Nephron (organoid): ENCODE data around the gene KIF1B.

ENCODE experiments used
- H3K27ac Mint-ChIP-seq, 3 experiments: 2 replicates each; pipeline ENCODE4 v1.8.0; 2020; ENCODE audit warnings: mixed read lengths in 3 of 3, mild to moderate bottlenecking in 2 of 3, moderate library complexity in 1 of 3
- H3K27me3 Mint-ChIP-seq: 2 replicates; pipeline ENCODE4 v1.8.0; 2021; ENCODE audit warnings: low read depth, mild to moderate bottlenecking, moderate library complexity, mixed read lengths
- H3K36me3 Mint-ChIP-seq: 2 replicates; pipeline ENCODE4 v1.8.0; 2020; ENCODE audit warnings: low read depth, mixed read lengths
- H3K4me1 Mint-ChIP-seq: 2 replicates; pipeline ENCODE4 v1.8.0; 2020; ENCODE audit warnings: mixed read lengths
- H3K4me3 Mint-ChIP-seq, 3 experiments: 2 replicates each; pipeline ENCODE4 v1.8.0; 2020; ENCODE audit warnings: mild to moderate bottlenecking in 3 of 3, mixed read lengths in 3 of 3, moderate library complexity in 2 of 3
- H3K9me3 Mint-ChIP-seq: 2 replicates; pipeline ENCODE4 v1.8.0; 2020; ENCODE audit warnings: mixed read lengths
- TF ChIP-seq, protein P1 (sequence below), 3 experiments: fragments of 200-600 bp; sonication (generic); IDR thresholded peaks; one replicate each; pipeline ENCODE4 v1.5.0; 2021; ENCODE audit warnings: antibody characterized with exemption in 3 of 3; ENCODE audit not compliant: unreplicated experiment in 3 of 3

Gene KIF1B

DNA sequence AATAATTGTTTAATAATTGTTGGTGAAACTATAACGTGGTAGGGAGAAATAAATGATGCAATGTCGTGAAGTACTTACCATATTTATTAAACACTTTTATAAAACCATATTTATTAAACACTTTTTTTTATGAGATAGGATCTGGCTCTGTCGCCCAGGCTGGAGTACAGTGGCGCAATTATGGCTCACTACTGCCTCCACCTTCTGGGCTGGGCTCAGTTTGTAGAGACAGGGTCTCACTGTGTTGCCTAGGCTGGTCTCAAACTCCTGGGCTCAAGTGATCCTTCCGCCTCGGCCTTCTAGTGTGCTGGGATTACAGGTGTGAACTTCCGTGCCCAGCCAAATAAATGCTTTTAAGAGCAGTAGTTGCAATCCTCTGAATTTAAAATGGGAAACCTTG lies 112.5 kb downstream of the KIF1B start:
- Mint-ChIP-seq H3K36me3 (peaks cover 45% of the 10 kb centered on the region), H3K27me3 (no peaks in the 10 kb centered on the region)

DNA sequence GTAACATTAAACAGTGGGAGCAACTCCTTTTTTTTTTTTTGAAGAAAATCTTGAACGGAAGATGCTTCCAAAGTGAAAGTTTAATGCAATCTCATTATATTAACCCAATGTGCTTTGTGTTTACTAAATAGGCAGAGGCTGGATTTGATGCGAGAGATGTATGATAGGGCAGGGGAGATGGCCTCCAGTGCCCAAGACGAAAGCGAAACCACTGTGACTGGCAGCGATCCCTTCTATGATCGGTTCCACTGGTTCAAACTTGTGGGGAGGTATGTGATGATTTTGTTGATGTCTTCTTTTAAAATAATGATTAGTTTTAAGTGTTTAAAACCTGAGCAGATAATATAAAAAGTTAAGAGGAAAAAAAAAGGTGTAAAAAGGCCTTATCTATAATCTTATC lies 114.3 kb downstream of the KIF1B start:
- Mint-ChIP-seq H3K27me3 (no peaks in the 10 kb centered on the region), H3K4me3 (no peak overlapping the region), H3K9me3 (no peaks in the 10 kb centered on the region), H3K27ac (no peak overlapping the region), H3K36me3 (peaks cover 45% of the 10 kb centered on the region), H3K4me1 (peaks cover 4% of the 10 kb centered on the region)
- TF ChIP-seq, protein P1, sequence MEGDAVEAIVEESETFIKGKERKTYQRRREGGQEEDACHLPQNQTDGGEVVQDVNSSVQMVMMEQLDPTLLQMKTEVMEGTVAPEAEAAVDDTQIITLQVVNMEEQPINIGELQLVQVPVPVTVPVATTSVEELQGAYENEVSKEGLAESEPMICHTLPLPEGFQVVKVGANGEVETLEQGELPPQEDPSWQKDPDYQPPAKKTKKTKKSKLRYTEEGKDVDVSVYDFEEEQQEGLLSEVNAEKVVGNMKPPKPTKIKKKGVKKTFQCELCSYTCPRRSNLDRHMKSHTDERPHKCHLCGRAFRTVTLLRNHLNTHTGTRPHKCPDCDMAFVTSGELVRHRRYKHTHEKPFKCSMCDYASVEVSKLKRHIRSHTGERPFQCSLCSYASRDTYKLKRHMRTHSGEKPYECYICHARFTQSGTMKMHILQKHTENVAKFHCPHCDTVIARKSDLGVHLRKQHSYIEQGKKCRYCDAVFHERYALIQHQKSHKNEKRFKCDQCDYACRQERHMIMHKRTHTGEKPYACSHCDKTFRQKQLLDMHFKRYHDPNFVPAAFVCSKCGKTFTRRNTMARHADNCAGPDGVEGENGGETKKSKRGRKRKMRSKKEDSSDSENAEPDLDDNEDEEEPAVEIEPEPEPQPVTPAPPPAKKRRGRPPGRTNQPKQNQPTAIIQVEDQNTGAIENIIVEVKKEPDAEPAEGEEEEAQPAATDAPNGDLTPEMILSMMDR (IDR thresholded peaks at IDR 0.05; ENCODE audit: unreplicated experiment in 3 of 3): no peak

More for the DNA sequence above, 112.5 kb downstream of the KIF1B start:
- Mint-ChIP-seq H3K27ac (no peak overlapping the region), H3K4me3 (no peak overlapping the region), H3K9me3 (no peaks in the 10 kb centered on the region), H3K4me1 (peaks cover 4% of the 10 kb centered on the region)
- TF ChIP-seq, protein P1 (IDR thresholded peaks at IDR 0.05; ENCODE audit: unreplicated experiment in 3 of 3): no peak

DNA sequence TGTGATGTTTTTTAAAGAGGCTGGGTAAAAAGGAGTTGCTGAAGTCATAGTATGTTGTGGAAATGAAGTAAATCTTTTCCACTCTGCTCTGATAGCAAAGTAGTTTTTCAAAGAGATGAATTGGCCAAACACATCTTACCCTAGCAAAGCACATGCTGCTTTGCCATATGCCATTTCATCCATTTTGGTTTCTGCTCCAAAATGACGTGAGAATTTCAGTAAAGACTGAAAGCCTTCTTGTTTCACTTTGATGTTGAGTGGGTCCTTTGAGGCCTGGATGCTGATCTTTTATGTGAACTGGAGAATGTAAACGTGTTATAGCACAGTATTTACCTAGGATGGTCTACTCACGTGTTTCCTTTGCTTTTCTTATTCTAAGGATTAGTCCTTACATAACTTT lies 115.2 kb downstream of the KIF1B start:
- H3K27me3 Mint-ChIP-seq: no peaks in the 10 kb centered on the region
- no peak overlapping the region for H3K27ac Mint-ChIP-seq
- TF ChIP-seq, protein P1 (IDR thresholded peaks at IDR 0.05; ENCODE audit: unreplicated experiment in 3 of 3): no peak
- H3K4me1 Mint-ChIP-seq: peaks cover 4% of the 10 kb centered on the region
- peaks cover 50% of the 10 kb centered on the region for H3K36me3 Mint-ChIP-seq
- no peak overlapping the region for H3K4me3 Mint-ChIP-seq
- H3K9me3 Mint-ChIP-seq: no peaks in the 10 kb centered on the region

DNA sequence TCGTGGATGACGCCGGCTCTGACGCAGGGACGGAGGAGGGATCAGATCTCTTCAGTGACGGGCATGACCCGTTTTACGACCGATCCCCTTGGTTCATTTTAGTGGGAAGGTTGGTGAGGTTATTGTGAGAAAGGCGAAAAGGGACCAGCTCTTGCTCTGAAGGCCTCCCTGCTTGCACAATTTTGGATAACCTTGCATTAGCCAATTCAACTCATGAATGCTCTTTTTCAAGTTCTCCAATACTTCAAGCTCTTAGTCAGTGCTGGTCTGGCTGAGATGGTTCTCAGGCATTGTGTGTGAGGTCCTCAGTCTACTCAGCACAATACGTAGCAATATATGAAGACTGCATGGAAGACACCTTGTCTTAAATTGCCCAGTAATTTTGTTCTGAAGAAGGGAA lies 115.9 kb downstream of the KIF1B start:
- no peaks in the 10 kb centered on the region for H3K27me3 Mint-ChIP-seq
- H3K9me3 Mint-ChIP-seq: no peaks in the 10 kb centered on the region
- H3K36me3 Mint-ChIP-seq: peaks cover 50% of the 10 kb centered on the region
- TF ChIP-seq, protein P1 (IDR thresholded peaks at IDR 0.05; ENCODE audit: unreplicated experiment in 3 of 3): no peak
- H3K27ac Mint-ChIP-seq: no peak overlapping the region
- no peak overlapping the region for H3K4me3 Mint-ChIP-seq
- peaks cover 4% of the 10 kb centered on the region for H3K4me1 Mint-ChIP-seq

DNA sequence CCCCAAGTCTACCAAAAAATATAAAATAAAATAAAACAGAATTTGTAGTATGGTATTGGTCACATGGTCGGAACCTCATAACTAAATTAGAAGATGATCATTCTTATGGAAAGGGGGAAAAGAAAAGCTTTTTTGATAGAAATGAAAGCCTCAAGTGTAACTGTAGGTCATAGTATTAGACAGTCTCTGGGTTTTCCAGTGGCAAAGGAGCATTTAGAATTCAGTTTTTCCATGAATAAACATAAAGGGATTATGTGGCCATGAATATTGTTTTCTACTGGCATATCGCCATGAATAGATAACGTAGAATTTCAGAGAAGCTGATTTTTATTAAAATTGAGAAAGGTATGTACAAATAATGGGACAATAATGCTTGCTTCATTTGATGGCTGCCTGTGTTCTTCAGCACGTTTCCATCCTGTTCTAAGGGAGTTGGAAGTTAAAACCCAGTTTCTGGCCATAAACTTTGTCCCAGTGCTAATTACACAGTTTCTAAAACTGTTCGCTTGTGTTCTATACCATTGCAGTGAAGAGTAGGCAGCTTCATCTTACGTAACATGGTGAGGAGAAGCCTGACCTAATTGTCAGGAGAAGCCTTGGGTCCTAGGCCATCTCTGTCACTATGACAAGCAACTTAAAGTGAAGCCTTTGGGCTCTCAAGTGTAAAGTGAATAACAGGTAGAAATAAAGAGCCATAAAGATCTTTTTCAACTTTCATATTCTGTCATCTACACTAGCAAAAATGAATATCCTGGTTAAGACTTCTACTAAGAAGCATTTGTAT lies 118.0 kb downstream of the KIF1B start:
- Mint-ChIP-seq H3K4me3 (no peak overlapping the region), H3K27ac (no peak overlapping the region), H3K9me3 (no peaks in the 10 kb centered on the region), H3K36me3 (peaks cover 38% of the 10 kb centered on the region), H3K4me1 (peaks cover 4% of the 10 kb centered on the region), H3K27me3 (no peaks in the 10 kb centered on the region)
- TF ChIP-seq, protein P1 (IDR thresholded peaks at IDR 0.05; ENCODE audit: unreplicated experiment in 3 of 3): no peak

DNA sequence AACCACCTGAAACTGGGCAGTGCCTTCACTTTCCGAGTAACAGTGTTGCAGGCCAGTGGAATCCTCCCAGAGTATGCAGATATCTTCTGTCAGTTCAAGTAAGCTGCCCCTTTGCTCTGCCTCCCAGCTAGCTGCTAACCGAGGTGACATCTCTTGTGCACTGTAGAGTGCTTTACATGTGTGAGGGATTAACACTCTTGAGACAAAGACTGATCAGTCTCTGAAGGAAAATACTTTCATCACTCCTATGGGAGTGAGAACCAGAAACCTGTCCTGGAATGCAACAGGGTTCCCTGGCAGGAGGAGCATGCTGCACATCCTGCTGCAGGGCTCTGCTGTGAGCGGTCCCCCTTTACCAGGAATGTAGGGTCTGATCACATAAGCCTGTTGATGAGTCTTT lies 127.1 kb downstream of the KIF1B start:
- H3K4me3 Mint-ChIP-seq: no peak overlapping the region
- H3K4me1 Mint-ChIP-seq: peaks cover 28% of the 10 kb centered on the region
- H3K36me3 Mint-ChIP-seq: peaks cover 36% of the 10 kb centered on the region
- TF ChIP-seq, protein P1 (IDR thresholded peaks at IDR 0.05; ENCODE audit: unreplicated experiment in 3 of 3): no peak
- no peak overlapping the region for H3K27ac Mint-ChIP-seq
- H3K9me3 Mint-ChIP-seq: no peaks in the 10 kb centered on the region
- H3K27me3 Mint-ChIP-seq: no peaks in the 10 kb centered on the region
